Measurements from ENCODE around the gene NELL1. TPM values are rescaled to one million over a fixed set of nuclear protein-coding genes. Genes with fewer than 3 reads are reported as not detected.

The NELL1 gene
- total RNA-seq, 2 donors from 2014 or later = 0.19 TPM; not detected in 1

DNA sequence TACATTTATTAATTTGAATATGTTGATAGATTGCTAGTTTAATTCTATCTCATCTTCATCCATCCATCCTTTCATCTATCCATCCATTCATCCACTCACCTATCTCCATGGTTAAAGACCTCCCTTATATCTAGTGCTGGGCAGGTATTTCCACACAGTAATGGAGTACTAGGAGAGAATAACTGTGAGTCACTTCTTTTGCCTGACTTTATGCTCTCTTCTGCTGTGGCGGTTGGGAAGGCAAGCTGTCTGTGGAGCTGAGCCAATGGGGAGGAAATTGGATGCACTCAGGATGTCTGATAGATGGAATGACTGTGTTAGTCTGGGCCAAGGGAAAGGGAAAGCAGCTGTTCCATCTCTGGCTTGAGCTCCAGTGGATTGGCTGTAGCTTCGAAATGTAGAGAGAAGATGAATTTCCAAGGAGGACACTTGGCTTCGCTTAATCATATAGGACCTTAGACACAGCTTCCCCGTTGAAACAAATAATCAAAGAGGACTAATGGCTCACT is 60.3 kb downstream of the NELL1 start:
- no peak overlapping the region for H3K9ac ChIP-seq (ENCODE audit: low read depth in 2 of 2, low read length in 2 of 2)
- DNase-seq = no peak
- no peaks in the 10 kb centered on the region for H3K9me3 ChIP-seq
- intact Hi-C loops (cut with DNase I) = no loop called here
- no peaks in the 10 kb centered on the region for H3K36me3 ChIP-seq
- H3K4me1 ChIP-seq = no peaks in the 10 kb centered on the region
- TF ChIP-seq, protein P1, sequence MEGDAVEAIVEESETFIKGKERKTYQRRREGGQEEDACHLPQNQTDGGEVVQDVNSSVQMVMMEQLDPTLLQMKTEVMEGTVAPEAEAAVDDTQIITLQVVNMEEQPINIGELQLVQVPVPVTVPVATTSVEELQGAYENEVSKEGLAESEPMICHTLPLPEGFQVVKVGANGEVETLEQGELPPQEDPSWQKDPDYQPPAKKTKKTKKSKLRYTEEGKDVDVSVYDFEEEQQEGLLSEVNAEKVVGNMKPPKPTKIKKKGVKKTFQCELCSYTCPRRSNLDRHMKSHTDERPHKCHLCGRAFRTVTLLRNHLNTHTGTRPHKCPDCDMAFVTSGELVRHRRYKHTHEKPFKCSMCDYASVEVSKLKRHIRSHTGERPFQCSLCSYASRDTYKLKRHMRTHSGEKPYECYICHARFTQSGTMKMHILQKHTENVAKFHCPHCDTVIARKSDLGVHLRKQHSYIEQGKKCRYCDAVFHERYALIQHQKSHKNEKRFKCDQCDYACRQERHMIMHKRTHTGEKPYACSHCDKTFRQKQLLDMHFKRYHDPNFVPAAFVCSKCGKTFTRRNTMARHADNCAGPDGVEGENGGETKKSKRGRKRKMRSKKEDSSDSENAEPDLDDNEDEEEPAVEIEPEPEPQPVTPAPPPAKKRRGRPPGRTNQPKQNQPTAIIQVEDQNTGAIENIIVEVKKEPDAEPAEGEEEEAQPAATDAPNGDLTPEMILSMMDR (IDR thresholded peaks at IDR 0.05) = no peak
- H3K27ac ChIP-seq = no peak overlapping the region
- H3K27me3 ChIP-seq = no peaks in the 10 kb centered on the region
- no peak overlapping the region for H3K4me3 ChIP-seq

DNA sequence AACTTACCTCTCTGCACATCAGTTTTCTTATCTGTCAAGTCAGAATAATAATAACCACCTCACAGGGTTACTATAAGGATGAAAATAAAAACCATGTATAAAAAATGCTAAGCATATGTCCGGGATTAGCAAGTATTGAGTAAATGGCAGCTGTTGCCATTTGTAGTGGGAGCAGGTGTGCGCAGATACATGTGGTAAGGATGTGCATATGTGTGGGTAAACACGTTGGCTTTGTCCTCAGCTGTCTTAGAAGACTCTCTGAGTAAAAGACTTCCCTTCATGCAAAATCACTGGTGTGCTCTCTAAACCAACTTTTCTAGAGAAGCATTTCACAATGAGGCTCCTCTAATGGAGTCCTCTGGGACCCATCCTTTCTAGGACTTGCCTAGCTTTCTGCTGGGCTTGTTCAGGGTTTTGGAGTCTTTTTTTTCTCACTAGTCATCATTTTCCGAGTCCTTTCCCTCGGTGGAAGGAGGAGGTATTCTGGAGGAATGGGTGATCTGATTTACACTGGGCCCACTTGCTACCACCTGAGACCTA is 62.4 kb downstream of the NELL1 start:
- DNase-seq = no peak
- H3K27me3 ChIP-seq = no peaks in the 10 kb centered on the region
- intact Hi-C loops (cut with DNase I) = no loop called here
- H3K4me3 ChIP-seq = no peak overlapping the region
- H3K36me3 ChIP-seq = no peaks in the 10 kb centered on the region
- H3K9me3 ChIP-seq = no peaks in the 10 kb centered on the region
- H3K9ac ChIP-seq (ENCODE audit: low read depth in 2 of 2, low read length in 2 of 2) = no peak overlapping the region
- H3K4me1 ChIP-seq = no peaks in the 10 kb centered on the region
- TF ChIP-seq, protein P1 (IDR thresholded peaks at IDR 0.05) = no peak
- no peak overlapping the region for H3K27ac ChIP-seq

DNA sequence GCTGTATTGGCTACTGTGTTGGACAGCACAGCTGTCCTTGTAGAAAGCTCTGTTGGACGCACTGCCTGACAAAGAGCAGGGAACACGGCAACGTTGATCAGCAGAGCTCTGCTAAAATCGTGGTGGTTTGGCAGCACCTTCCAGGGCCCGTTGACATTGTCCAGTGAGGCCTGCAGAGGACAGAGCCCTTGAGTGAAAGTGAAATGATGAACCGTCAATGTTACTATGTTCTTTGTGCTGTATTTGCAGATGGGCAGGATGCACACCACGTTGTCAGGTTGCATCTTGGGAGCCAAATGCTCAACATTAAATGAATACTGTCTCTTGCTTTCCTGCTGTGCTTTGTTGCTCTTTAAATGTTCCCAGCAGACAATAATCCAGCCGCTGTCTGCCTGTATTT is 69.7 kb downstream of the NELL1 start:
- Histone ChIP-seq H3K36me3 (no peaks in the 10 kb centered on the region), H3K27ac (no peak overlapping the region), H3K27me3 (no peaks in the 10 kb centered on the region), H3K9ac (ENCODE audit: low read depth in 2 of 2, low read length in 2 of 2) (no peak overlapping the region), H3K9me3 (no peaks in the 10 kb centered on the region), H3K4me3 (no peak overlapping the region), H3K4me1 (no peaks in the 10 kb centered on the region)
- no peak for DNase-seq
- TF ChIP-seq, protein P1 (IDR thresholded peaks at IDR 0.05) = no peak
- intact Hi-C loops (cut with DNase I) = no loop called here

DNA sequence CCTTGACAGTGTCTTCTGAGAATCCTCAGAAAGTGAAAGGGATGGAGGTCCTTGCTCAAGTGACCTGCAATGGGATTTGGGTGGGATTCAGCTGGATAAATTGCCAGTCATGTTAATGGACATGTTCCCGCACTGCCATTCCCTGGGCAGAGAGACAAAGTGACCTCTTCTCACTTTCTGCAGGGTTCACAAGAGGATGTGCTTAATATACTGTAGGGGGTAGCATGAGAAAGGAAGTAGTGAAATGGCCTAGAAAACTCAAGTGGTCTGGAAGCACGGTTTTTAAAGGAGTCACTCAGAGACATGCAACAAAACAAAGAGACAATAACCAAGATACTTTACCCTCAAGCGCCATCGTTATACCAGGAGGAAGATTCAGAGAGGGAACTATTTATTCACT is 70.2 kb downstream of the NELL1 start:
- intact Hi-C loops (cut with DNase I) = no loop called here
- DNase-seq = no peak
- no peaks in the 10 kb centered on the region for H3K4me1 ChIP-seq

DNA sequence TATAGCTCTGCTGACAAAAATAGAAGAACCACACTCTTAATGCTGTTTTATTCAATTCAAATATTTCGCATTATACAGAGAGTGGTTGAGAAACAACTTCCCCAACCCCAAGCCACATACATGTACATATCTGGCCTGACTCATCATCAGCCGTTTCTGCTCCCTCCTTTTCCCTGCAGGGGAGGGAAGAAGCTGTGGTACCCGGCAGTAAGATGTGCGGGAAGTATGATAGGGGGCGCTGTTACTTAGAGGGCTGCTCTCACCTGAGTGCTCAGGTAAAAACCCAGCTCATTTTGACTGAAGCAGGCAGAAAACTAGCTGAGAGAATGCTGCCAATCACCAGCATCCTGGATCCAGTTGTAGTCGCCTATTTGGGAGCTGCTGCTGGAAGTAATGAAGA is 85.5 kb downstream of the NELL1 start:
- intact Hi-C loops (cut with DNase I) = no loop called here
- no peak for DNase-seq

More for the DNA sequence above, 70.2 kb downstream of the NELL1 start:
- H3K36me3 ChIP-seq = no peaks in the 10 kb centered on the region
- no peaks in the 10 kb centered on the region for H3K27me3 ChIP-seq
- H3K4me3 ChIP-seq = no peak overlapping the region
- H3K9ac ChIP-seq (ENCODE audit: low read depth in 2 of 2, low read length in 2 of 2) = no peak overlapping the region
- no peak overlapping the region for H3K27ac ChIP-seq
- no peaks in the 10 kb centered on the region for H3K9me3 ChIP-seq
- TF ChIP-seq, protein P1 (IDR thresholded peaks at IDR 0.05) = no peak

More for the DNA sequence above, 85.5 kb downstream of the NELL1 start:
- H3K9me3 ChIP-seq = no peaks in the 10 kb centered on the region
- no peak overlapping the region for H3K27ac ChIP-seq
- no peaks in the 10 kb centered on the region for H3K27me3 ChIP-seq
- H3K4me1 ChIP-seq = no peaks in the 10 kb centered on the region
- no peaks in the 10 kb centered on the region for H3K36me3 ChIP-seq
- TF ChIP-seq, protein P1 (IDR thresholded peaks at IDR 0.05) = no peak
- no peak overlapping the region for H3K9ac ChIP-seq (ENCODE audit: low read depth in 2 of 2, low read length in 2 of 2)
- no peak overlapping the region for H3K4me3 ChIP-seq

Measured in colonic mucosa (tissue), 4 donors.